Activated CD4-positive, alpha-beta T cell treated with anti-CD3 and anti-CD28 coated beads, Interleukin-2, amount 50 U/mL, for 16 hours (primary cell): ENCODE measurements around the gene MLEC.

Experiments used
- DNase-seq: peaks from one replicate; pipeline ENCODE4 v3.0.0-alpha.2; 2020

The MLEC gene

DNA sequence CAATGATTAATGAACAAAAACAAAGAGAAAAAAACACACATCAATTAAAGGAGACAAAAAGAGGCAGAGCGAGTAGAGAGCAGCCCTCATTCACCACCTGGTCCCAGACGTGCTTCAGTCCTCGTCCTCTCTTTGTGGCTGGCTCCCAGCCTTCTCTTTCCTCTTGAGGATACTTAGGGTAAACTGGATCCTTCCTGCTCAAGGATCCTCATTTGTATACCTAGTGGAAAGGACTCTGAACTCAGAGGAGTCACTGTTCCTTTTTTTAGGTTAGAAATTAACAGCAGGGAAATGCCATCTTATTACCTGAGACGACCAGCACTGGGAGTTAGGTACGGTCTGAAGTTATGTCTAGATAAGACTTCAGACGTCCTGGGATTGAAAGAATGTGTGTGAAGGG, 9.7 kb downstream of the MLEC start:
- no peak for DNase-seq

DNA sequence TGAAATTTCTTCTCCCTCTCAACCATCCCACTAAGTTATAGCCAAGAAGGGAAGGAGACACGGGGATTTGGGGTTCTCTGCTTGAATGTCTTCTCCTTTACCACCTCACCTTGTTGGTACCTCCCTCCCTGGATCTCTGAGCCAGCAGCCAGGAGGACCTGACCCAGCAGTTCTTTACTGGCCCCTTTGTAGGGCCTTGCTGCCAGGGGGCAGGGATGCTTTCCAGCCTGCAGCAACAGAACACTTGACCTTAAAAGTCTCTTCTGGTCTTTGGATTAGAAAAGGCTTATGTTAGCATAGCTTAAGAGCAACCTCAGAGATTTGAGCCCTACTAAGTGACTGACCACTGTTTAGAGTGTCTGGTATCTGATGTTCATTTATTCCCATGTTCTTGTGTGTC, 10.4 kb downstream of the MLEC start:
- DNase-seq = no peak

GRCh38 chr12:120698665-120699064, 11.7 kb downstream of the MLEC start:
- DNase-seq = no peak

DNA sequence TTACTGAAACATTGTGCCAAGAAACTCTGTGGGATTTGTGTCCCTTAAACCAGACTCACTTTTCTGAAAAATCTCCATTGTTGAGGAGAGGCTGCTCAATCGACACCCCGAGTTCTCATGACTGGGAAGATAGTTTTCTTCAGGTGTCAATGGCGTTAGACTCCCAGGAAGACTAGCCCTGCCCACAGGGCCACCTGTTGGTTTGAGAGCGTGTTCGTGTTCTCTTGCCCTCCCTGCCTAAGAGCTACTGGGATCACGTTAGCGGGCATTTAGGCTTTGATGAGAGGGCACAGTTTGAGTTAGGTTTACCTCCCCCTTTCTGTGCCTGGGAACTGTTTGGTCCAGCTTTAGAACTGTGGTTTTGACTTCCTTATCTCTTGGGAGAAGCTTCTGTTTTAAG, 12.6 kb downstream of the MLEC start:
- DNase-seq = no peak

- no peak for DNase-seq
Observed at GRCh38 chr12:120700886-120701285, 13.9 kb downstream of the MLEC start.

- no peak for DNase-seq
Observed at GRCh38 chr12:120702637-120703036, 15.7 kb downstream of the MLEC start.

- no peak for DNase-seq
Observed at GRCh38 chr12:120703311-120703942, 16.5 kb downstream of the MLEC start.

- DNase-seq = no peak
Observed at GRCh38 chr12:120705618-120706017, 18.7 kb downstream of the MLEC start.

- DNase-seq = no peak
Observed at GRCh38 chr12:120706029-120706428, 19.1 kb downstream of the MLEC start.

GRCh38 chr12:120708651-120709050, 21.7 kb downstream of the MLEC start:
- no peak for DNase-seq

GRCh38 chr12:120710031-120710804, 23.3 kb downstream of the MLEC start, which contains the start of gene UNC119B:
Gene UNC119B, plus strand, starts transcription at chr12:120710458. Its CDS starts 17 bp downstream, at chr12:120710475.
- peak; percentile 69 for DNase-seq

DNA sequence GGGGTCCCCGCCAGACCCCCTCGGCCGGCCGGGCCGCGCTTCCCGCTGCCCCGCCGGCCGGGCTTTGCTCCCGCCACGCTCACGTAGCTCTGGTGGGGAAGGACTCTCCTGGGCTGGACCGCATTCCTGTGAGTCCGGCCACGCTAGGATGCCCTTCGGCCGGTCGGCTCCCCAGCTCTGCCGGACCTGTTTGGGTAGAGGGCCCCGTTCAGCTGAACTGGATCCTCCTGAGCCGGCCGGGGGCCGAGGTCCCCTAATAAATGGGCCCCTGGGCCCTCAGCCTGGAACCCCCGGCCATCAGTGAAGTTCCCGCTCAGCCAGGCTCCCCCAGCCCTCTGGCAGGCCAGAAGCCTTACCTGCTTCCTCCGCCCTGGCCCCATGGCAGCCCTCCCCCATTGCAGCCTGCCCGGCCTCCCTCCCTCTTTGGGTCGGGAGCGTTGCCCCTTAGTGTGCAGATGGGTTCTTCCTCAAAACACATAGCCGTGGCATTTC, 23.9 kb downstream of the MLEC start:
- peak; percentile 35 for DNase-seq

DNA sequence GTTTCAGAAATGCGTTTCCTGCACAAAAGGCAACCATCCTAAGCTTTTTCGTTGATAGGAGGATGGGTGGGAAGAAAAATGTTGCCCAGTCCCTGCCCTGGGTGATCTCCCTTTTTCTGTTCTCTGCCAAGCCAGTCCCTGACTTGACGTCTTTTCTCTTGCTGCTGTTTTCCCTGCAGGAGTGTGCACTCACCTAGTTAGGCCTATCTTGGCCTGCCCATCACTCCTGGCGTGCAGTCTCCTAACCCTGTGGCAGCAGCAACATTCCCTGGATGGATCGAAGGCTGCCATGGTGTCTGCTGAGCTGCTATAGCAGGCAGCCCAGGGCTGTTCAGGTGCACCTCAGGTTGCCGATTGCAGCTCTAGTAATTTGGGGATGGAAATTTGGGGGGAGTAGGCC, 24.5 kb downstream of the MLEC start:
- no peak for DNase-seq

- DNase-seq = no peak
Observed at GRCh38 chr12:120712610-120713009, 25.7 kb downstream of the MLEC start.

DNA sequence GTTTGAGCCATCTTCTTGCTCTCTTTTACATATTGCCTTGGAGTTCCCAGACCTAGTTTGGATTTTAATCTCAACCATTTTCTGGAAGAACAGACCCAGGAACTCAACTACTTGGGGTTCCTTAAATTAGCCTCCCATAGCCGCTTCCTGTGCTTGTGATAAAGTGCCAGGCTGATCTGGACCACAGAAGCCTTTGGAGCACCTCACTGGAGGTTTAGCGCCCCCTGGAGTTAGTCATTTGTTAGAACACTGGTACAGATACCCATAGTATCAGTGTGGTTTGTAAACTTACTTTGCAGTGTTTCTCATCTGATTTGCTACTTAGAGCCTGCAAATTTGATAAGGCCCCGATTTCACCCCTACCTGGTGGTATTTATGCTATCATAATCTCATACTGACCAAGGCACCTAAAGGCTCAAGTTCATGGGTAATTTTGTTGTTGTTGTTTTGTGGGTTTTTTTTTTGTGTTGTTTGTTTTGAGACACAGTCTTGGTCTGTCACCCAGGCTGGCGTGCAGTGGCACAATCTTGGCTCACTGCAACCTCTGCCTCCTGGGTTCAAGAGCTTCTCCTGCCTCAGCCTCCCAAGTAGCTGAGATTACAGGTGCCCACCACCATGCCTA, 27.0 kb downstream of the MLEC start:
- peak; percentile 89 for DNase-seq

DNA sequence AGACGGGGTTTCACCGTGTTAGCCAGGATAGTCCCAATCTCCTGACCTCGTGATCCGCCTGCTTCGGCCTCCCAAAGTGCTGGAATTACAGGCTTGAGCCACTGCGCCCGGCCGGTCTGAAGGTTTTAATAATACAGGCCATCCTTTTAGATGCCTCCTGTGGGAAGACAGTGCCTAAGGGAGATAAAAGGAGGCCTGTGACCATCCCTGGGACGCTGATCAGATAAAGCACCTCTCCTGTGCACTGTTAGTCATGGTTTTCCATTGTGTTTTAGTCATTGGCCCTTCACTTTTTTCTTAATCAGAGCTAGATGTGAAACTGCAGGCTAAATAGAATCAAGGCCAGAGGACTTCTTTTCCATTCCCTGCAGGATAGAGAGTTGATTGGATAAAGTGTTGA, 31.1 kb downstream of the MLEC start:
- no peak for DNase-seq

- DNase-seq = no peak
Observed at GRCh38 chr12:120719072-120719471, 32.1 kb downstream of the MLEC start.

DNA sequence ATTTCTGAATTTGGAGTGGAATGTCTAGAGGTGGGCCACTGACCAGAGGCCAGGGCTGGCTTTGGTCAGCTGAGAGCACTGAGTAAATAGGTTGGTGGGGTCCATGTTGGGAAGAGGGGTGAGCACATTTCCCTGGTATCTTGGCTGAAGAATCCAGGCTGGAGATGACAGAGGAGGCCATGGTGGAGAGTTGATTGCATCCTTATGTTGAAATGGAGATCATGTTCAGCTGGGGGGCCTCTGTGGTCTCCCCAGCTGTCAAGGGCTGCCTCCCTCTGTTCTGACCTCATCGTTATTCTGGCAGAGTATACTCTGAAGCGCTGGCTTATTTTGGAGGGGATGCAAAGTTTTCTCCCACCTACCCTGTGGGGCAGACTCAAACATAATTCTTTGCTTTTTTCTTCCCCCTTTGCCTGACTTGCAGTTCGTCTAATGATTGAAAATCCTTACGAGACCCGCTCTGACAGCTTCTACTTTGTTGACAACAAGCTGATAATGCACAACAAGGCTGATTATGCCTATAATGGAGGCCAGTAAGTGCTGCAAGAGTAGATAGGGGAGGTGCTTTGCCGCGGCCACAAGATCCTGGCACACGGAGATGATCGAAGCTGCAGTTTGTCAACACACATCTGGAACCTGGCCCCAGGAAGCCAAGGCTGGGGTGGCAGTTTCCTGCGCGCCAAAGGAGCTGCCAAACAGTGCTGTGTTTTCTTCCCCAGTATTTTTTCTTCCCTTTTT, 32.7 kb downstream of the MLEC start:
- no peak for DNase-seq

DNA sequence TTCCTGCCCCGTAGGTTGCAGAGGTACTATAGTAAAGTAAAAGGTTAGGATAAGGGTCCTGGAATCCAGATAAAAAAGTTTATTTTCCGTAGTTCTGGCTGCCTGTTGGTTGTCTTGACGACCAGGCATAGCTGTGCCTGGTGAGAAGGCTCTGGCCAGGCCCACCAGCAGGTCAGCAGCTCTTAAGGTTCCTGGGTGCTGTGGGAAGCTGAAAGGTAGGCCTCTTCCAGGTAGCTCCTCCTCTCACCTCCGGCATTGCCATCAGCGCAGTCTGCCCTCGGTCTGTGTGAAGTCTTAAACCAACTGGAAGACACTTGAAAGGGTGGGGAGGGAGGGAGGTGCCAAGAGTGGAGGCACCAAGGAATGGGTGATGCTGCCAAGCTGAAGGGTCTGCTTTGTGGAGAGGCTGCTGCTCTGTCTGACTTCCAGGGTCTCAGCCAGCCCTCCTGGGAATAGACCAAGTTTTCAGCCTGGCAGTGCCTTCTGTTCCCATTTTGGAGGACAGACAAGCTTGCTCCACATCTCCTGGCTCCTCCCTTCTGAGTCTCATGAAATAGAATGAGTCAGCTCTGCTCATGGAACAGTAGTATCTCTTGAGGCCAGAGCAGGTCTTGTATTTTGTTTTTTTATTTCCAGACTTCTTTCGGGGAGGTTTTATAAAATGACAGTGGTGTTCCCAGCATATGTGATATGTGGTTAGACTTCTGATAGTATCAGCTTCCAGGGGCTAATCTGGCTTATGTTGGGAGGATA, 33.5 kb downstream of the MLEC start:
- no peak for DNase-seq

GRCh38 chr12:120720987-120721801, 34.2 kb downstream of the MLEC start:
- DNase-seq = no peak

- DNase-seq = no peak
Observed at GRCh38 chr12:120721866-120722265, 34.9 kb downstream of the MLEC start.

GRCh38 chr12:120722784-120723183, 35.8 kb downstream of the MLEC start:
- no peak for DNase-seq
